Endothelial cell of umbilical vein (primary cell): ENCODE measurements around the gene ZNRF1. TPM values are rescaled to one million over a fixed set of nuclear protein-coding genes. Genes with fewer than 3 reads are reported as not detected.

Experiments used
- BruUV-seq: library from RNA; stranded (reverse); fragments of 400-500 nt; replicated peaks from 2 replicates; lab custom pipeline; 2021; lab: Mats Ljungman, UMichigan
- CTCF ChIA-PET: fragments of 300-600, 350-600 bp; sonication (Branson Sonifier 250); formaldehyde crosslinking; loops from one replicate; lab custom pipeline; 2021; ENCODE audit warnings: antibody characterized with exemption, inconsistent platforms; lab: Charles Lee
- POLR2A ChIA-PET: fragments of 300-600, 350-600 bp; sonication (Branson Sonifier 250); formaldehyde crosslinking; loops from one replicate; lab custom pipeline; 2021; ENCODE audit warnings: antibody characterized with exemption, inconsistent platforms; lab: Charles Lee
- DNase-seq: peaks from one replicate; pipeline ENCODE4 v3.0.0-alpha.2; 2011; ENCODE audit warnings: low read depth, low spot score
- FAIRE-seq: peaks from 2 replicates; lab custom pipeline; 2011; peaks lifted over from hg19 to GRCh38; lab: Jason Lieb, UNC
- H2AFZ ChIP-seq: 2 replicates; pipeline ENCODE4 v1.6.0; 2012; ENCODE audit warnings: low read depth, low read length, control low read depth, inconsistent platforms
- H3K27ac ChIP-seq: 2 replicates; pipeline ENCODE4 v1.5.1; 2011; ENCODE audit warnings: low read depth, mild to moderate bottlenecking, control low read depth, low read length, moderate library complexity; ENCODE audit not compliant: insufficient read depth
- H3K27me3 ChIP-seq, 2 experiments: 2 replicates each; pipeline versions ENCODE4 v1.6.0 to v1.6.1; 2011; ENCODE audit warnings: low read length in 2 of 2, mixed read lengths in 1 of 2; ENCODE audit not compliant: control insufficient read depth in 2 of 2, insufficient read depth in 2 of 2
- H3K36me3 ChIP-seq, 2 experiments: 2 replicates in 1 of 2; 3 replicates in 1 of 2; pipeline ENCODE4 v1.5.1; 2011; ENCODE audit warnings: low read length in 2 of 2, mild to moderate bottlenecking in 1 of 2, moderate library complexity in 1 of 2; ENCODE audit not compliant: control insufficient read depth in 2 of 2, insufficient read depth in 2 of 2; ENCODE audit errors: extremely low read depth in 1 of 2
- H3K4me1 ChIP-seq: 3 replicates; pipeline ENCODE4 v1.5.1; 2011; ENCODE audit warnings: mild to moderate bottlenecking, low read length; ENCODE audit not compliant: control insufficient read depth, insufficient read depth; ENCODE audit errors: extremely low read depth
- H3K4me2 ChIP-seq: 2 replicates; pipeline ENCODE4 v1.6.1; 2011; ENCODE audit warnings: low read length, control low read depth, mixed read lengths; ENCODE audit not compliant: insufficient read depth
- H3K4me3 ChIP-seq, 3 experiments: fragments of 200-600 bp in 1 of 3; sonication (generic), shearing (Covaris generic) in 1 of 3; replicated peaks in 1 of 3; 2 replicates each; pipeline ENCODE4 v1.5.1; 2011 to 2016; ENCODE audit warnings: control low read depth in 3 of 3, low read length in 3 of 3, mild to moderate bottlenecking in 2 of 3, inconsistent platforms in 1 of 3, low read depth in 1 of 3, moderate library complexity in 1 of 3; ENCODE audit not compliant: insufficient read depth in 1 of 3
- H3K79me2 ChIP-seq: 2 replicates; pipeline ENCODE4 v1.6.0; 2012; ENCODE audit warnings: low read length, inconsistent platforms; ENCODE audit not compliant: control insufficient read depth, insufficient read depth
- H3K9ac ChIP-seq: replicated peaks from 2 replicates; pipeline ENCODE3; 2011; ENCODE audit warnings: low read length, control low read depth; ENCODE audit not compliant: insufficient read depth; ENCODE audit errors: extremely low read depth
- H3K9me1 ChIP-seq: replicated peaks from 3 replicates; pipeline ENCODE4 v1.6.0; 2011; ENCODE audit warnings: mild to moderate bottlenecking, low read length; ENCODE audit not compliant: control insufficient read depth, insufficient read depth; ENCODE audit errors: extremely low read depth
- H3K9me3 ChIP-seq: replicated peaks from 2 replicates; pipeline ENCODE4 v1.5.1; 2012; ENCODE audit warnings: low read length, inconsistent platforms; ENCODE audit not compliant: control insufficient read depth, insufficient read depth
- H4K20me1 ChIP-seq: replicated peaks from 2 replicates; pipeline ENCODE3; 2011; ENCODE audit warnings: mild to moderate bottlenecking, low read length; ENCODE audit not compliant: control insufficient read depth, insufficient read depth; ENCODE audit errors: extremely low read depth
- CTCF ChIP-seq, 2 donors: IDR thresholded peaks; 1 replicate in 1 of 2; 2 replicates in 1 of 2; pipeline ENCODE4 v1.5.1; 2011; ENCODE audit warnings: low read length in 2 of 2, mild to moderate bottlenecking in 2 of 2, moderate library complexity in 2 of 2, control low read depth in 1 of 2, inconsistent platforms in 1 of 2, low read depth in 1 of 2; ENCODE audit not compliant: insufficient read depth in 1 of 2; ENCODE audit errors: extremely low read depth in 1 of 2
- FOS ChIP-seq: IDR thresholded peaks from 2 replicates; pipeline ENCODE4 v1.6.1; 2011; ENCODE audit warnings: mild to moderate bottlenecking, low read length, moderate library complexity, borderline replicate concordance; ENCODE audit not compliant: insufficient read depth
- GATA2 ChIP-seq: IDR thresholded peaks from 2 replicates; pipeline ENCODE4 v1.7.0; 2011; ENCODE audit warnings: low read depth, mild to moderate bottlenecking, moderate library complexity, mixed read lengths, low read length; ENCODE audit not compliant: insufficient read length, insufficient read depth
- MAX ChIP-seq: IDR thresholded peaks from 2 replicates; pipeline ENCODE4 v1.6.1; 2011; ENCODE audit not compliant: insufficient read depth, insufficient read length
- MYC ChIP-seq: IDR thresholded peaks from one replicate; pipeline ENCODE4 v1.6.1; 2011; ENCODE audit warnings: mild to moderate bottlenecking, low read depth, low read length
- POLR2AphosphoS5 ChIP-seq: IDR thresholded peaks from 2 replicates; pipeline ENCODE4 v1.6.1; 2012; ENCODE audit warnings: low read depth, mild to moderate bottlenecking, control low read depth, low read length, moderate library complexity; ENCODE audit not compliant: insufficient read depth
- dilution Hi-C: fragments of 300-500 bp; cut with MboI; formaldehyde crosslinking; loops from one replicate; pipeline ENCODE4 v1.15.0; 2019; ENCODE audit warnings: low sequenced_read_pairs; ENCODE audit not compliant: extremely low pct_ligation_motif_present
- intact Hi-C: fragments of 100-400 bp; cut with micrococcal nuclease; formaldehyde crosslinking; loops from one replicate; pipeline ENCODE4 v1.10.0; 2022
- polyA plus RNA-seq, 4 experiments: library from polyadenylated mRNA; depleted of rRNA in 3 of 4; stranded (reverse) in 3 of 4; unstranded in 1 of 4; fragments of >200 nt; gene quantifications; 2 replicates each; pipeline versions ENCODE4 v1.2.1 to v1.2.3, GENCODE V29; 2011 to 2012; ENCODE audit warnings: missing spikeins in 1 of 4
- total RNA-seq: library from RNA; stranded (reverse); gene quantifications from 2 replicates; pipeline ENCODE4 v1.2.3, GENCODE V29; 2021

The ZNRF1 gene
- total and polyA plus RNA-seq, 2 donors (not counting 3 experiments of a cell fraction or from before 2014, with no cell fraction given), result 23.7 to 34.9 TPM

GRCh38 chr16:74949309-74949708 lies 49.5 kb upstream of the ZNRF1 start:
- TF ChIP-seq GATA2 (no peak), MYC (no peak), CTCF (IDR thresholded peaks at IDR 0.05; ENCODE audit: extremely low read depth in 1 of 2, insufficient read depth in 1 of 2, low read depth in 1 of 2, low read length in 2 of 2) (no peak), MAX (no peak), FOS (no peak), POLR2AphosphoS5 (no peak)
- Histone ChIP-seq H3K9ac (no peak overlapping the region), H3K36me3 (peaks cover 5% of the 10 kb centered on the region in 2 experiments), H3K4me1 (no peaks in the 10 kb centered on the region), H3K4me3 (no peak overlapping the region), H4K20me1 (no peaks in the 10 kb centered on the region), H3K27ac (no peak overlapping the region), H3K27me3 (no peaks in the 10 kb centered on the region), H3K4me2 (no peak overlapping the region), H3K9me1 (no peaks in the 10 kb centered on the region), H3K9me3 (no peaks in the 10 kb centered on the region), H2AFZ (no peak overlapping the region), H3K79me2 (no peaks in the 10 kb centered on the region)
- dilution Hi-C loops, result no loop called here
- ChIA-PET CTCF (no interaction called here), POLR2A (no interaction called here)
- intact Hi-C loops, result no loop called here
- DNase-seq (no peak), FAIRE-seq (no peak)
- BruUV-seq, result no TSS peak
